Transverse colon (tissue), 4 donors: ENCODE data around the gene FURIN.

Source experiments
- POLR2A ChIP-seq: fragments of 450-650 bp; IDR thresholded peaks from one replicate; pipeline ENCODE4 v1.6.1; 2016; ENCODE audit warnings: antibody characterized with exemption, mild to moderate bottlenecking, moderate library complexity
- POLR2AphosphoS5 ChIP-seq, 3 donors: sonication (generic); formaldehyde crosslinking; IDR thresholded peaks; one replicate each; pipeline ENCODE4 v1.6.1; 2016; ENCODE audit warnings: antibody characterized with exemption in 3 of 3
- TF ChIP-seq, protein P1 (sequence below), 5 experiments: fragments of 200-600 bp in 3 of 5; fragments of 450-650 bp in 2 of 5; sonication (generic) in 3 of 5; IDR thresholded peaks; 1 replicate in 2 of 5; 2 replicates in 3 of 5; pipeline ENCODE4 v1.5.1; 2016 to 2017; ENCODE audit warnings: antibody characterized with exemption in 5 of 5, inconsistent platforms in 3 of 5, mild to moderate bottlenecking in 2 of 5, moderate library complexity in 1 of 5

GRCh38 chr15:90916461-90916860, 48.1 kb downstream of the FURIN start:
- TF ChIP-seq, protein P1, sequence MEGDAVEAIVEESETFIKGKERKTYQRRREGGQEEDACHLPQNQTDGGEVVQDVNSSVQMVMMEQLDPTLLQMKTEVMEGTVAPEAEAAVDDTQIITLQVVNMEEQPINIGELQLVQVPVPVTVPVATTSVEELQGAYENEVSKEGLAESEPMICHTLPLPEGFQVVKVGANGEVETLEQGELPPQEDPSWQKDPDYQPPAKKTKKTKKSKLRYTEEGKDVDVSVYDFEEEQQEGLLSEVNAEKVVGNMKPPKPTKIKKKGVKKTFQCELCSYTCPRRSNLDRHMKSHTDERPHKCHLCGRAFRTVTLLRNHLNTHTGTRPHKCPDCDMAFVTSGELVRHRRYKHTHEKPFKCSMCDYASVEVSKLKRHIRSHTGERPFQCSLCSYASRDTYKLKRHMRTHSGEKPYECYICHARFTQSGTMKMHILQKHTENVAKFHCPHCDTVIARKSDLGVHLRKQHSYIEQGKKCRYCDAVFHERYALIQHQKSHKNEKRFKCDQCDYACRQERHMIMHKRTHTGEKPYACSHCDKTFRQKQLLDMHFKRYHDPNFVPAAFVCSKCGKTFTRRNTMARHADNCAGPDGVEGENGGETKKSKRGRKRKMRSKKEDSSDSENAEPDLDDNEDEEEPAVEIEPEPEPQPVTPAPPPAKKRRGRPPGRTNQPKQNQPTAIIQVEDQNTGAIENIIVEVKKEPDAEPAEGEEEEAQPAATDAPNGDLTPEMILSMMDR (IDR thresholded peaks at IDR 0.05): no peak
- TF ChIP-seq POLR2AphosphoS5 (IDR thresholded peaks at IDR 0.05): no peak
- no peak for TF ChIP-seq POLR2A
